Dermis microvascular lymphatic vessel endothelial cell (primary cell): ENCODE data around the gene PRAME. TPM values are rescaled to one million over a fixed set of nuclear protein-coding genes. Genes with fewer than 3 reads are reported as not detected.
"Not testable (repeated sequence)": the region's sequence is repeated elsewhere in the genome, so short reads cannot be mapped to it uniquely, and the experiment has no call there.

ENCODE experiments used
- DNase-seq, 2 donors: peaks; one replicate each; pipeline versions ENCODE4 v3.0.0 to v3.0.0-alpha.2; 2010; ENCODE audit warnings: low read depth in 2 of 2
- total RNA-seq: library from RNA; depleted of rRNA; stranded (reverse); fragments of >200 nt; gene quantifications from 2 replicates; pipeline ENCODE4 v1.2.1, GENCODE V29; 2014

The PRAME gene
- total RNA-seq, 1 donor from 2014 or later: not detected

GRCh38 chr22:22552630-22553029, 6.4 kb downstream of the PRAME start:
- no peak for DNase-seq

- DNase-seq: no peak
These were observed 8.2 kb downstream of the PRAME start for GRCh38 chr22:22550789-22551434.

- no peak for DNase-seq
These were observed 10.2 kb downstream of the PRAME start for GRCh38 chr22:22548910-22549309.

GRCh38 chr22:22548317-22548716, 10.7 kb downstream of the PRAME start:
- DNase-seq: no peak

GRCh38 chr22:22547692-22548300, 11.3 kb downstream of the PRAME start:
- DNase-seq: no peak

GRCh38 chr22:22547226-22547625, 11.8 kb downstream of the PRAME start:
- no peak for DNase-seq

- DNase-seq: no peak
These were observed 12.6 kb downstream of the PRAME start for GRCh38 chr22:22546490-22546889.

- no peak for DNase-seq
These were observed 14.0 kb downstream of the PRAME start for GRCh38 chr22:22545084-22545483.

GRCh38 chr22:22538226-22538989, 20.7 kb downstream of the PRAME start:
- no peak for DNase-seq

GRCh38 chr22:22536916-22537315, 22.1 kb downstream of the PRAME start:
- DNase-seq: no peak

GRCh38 chr22:22536515-22536914, 22.6 kb downstream of the PRAME start:
- no peak for DNase-seq

- DNase-seq: no peak
These were observed 23.4 kb downstream of the PRAME start for GRCh38 chr22:22535662-22536061.

GRCh38 chr22:22534604-22535415, 24.3 kb downstream of the PRAME start:
- no peak for DNase-seq

GRCh38 chr22:22533863-22534262, 25.2 kb downstream of the PRAME start:
- DNase-seq: no peak

- no peak for DNase-seq
These were observed 25.6 kb downstream of the PRAME start for GRCh38 chr22:22533417-22533816.

GRCh38 chr22:22532547-22533071, 26.5 kb downstream of the PRAME start:
- DNase-seq: not testable (repeated sequence)

GRCh38 chr22:22531770-22532546, 27.1 kb downstream of the PRAME start:
- DNase-seq: no peak

GRCh38 chr22:22528780-22529179, 30.3 kb downstream of the PRAME start:
- DNase-seq: no peak

- DNase-seq: no peak
These were observed 31.8 kb downstream of the PRAME start for GRCh38 chr22:22527312-22527711.

GRCh38 chr22:22526125-22526912, 32.7 kb downstream of the PRAME start:
- no peak for DNase-seq
